Gastroesophageal sphincter (tissue), 4 donors: ENCODE measurements around the gene ELAVL4. TPM values are rescaled to one million over a fixed set of nuclear protein-coding genes. Genes with fewer than 3 reads are reported as not detected.

Source experiments
- ATAC-seq: fragments of 150-250 bp; one replicate; pipeline ENCODE4 v1.9.1; 2016; ENCODE audit warnings: mild to moderate bottlenecking, moderate library complexity
- H3K27ac ChIP-seq, 4 donors: fragments of 200-600 bp; sonication (generic) in 3 of 4; 1 replicate in 3 of 4; 2 replicates in 1 of 4; pipeline ENCODE4 v1.5.1; 2016 to 2019
- H3K27me3 ChIP-seq: fragments of 200-600 bp; sonication (generic); one replicate; pipeline ENCODE4 v1.5.1; 2019
- H3K36me3 ChIP-seq, 2 donors: fragments of 200-600 bp; sonication (generic); one replicate each; pipeline ENCODE4 v1.5.1; 2019; ENCODE audit warnings: control low read depth in 1 of 2
- H3K4me1 ChIP-seq, 3 donors: fragments of 200-600 bp; sonication (generic); 1 replicate in 2 of 3; 2 replicates in 1 of 3; pipeline ENCODE4 v1.5.1; 2016 to 2019; ENCODE audit warnings: control low read depth in 2 of 3
- H3K4me3 ChIP-seq, 2 donors: fragments of 200-600 bp; sonication (generic); one replicate each; pipeline ENCODE4 v1.5.1; 2019; ENCODE audit warnings: mild to moderate bottlenecking in 1 of 2, moderate library complexity in 1 of 2
- H3K9me3 ChIP-seq, 3 donors: fragments of 200-600 bp; sonication (generic); one replicate each; pipeline ENCODE4 v1.5.1; 2017 to 2019; ENCODE audit warnings: control low read depth in 2 of 3
- EP300 ChIP-seq: sonication (generic); formaldehyde crosslinking; IDR thresholded peaks from one replicate; pipeline ENCODE4 v1.6.1; 2017; ENCODE audit warnings: antibody characterized with exemption, mild to moderate bottlenecking
- POLR2A ChIP-seq, 2 donors: fragments of 450-650 bp; IDR thresholded peaks; one replicate each; pipeline ENCODE4 v1.6.1; 2017; ENCODE audit warnings: antibody characterized with exemption in 2 of 2, mild to moderate bottlenecking in 2 of 2, moderate library complexity in 1 of 2
- POLR2AphosphoS5 ChIP-seq: sonication (generic); formaldehyde crosslinking; IDR thresholded peaks from one replicate; pipeline ENCODE4 v1.6.1; 2017; ENCODE audit warnings: antibody characterized with exemption
- WGBS, 2 donors: methylation state at CpG; one replicate each; pipeline ENCODE4 v1.1.5; 2018; ENCODE audit warnings: low coverage in 1 of 2; 5-methylcytosine and 5-hydroxymethylcytosine counted together
- total RNA-seq, 4 donors: library from RNA; depleted of rRNA; stranded (reverse); fragments of >200 nt; gene quantifications; one replicate each; pipeline ENCODE4 v1.1.0, GENCODE V29; 2016
- TF ChIP-seq, protein P1 (sequence below), 4 experiments: fragments of 200-600 bp in 2 of 4; fragments of 450-650 bp in 2 of 4; sonication (generic) in 1 of 4; IDR thresholded peaks; one replicate each; pipeline ENCODE4 v1.5.1; 2017 to 2019; ENCODE audit warnings: antibody characterized with exemption in 4 of 4, mild to moderate bottlenecking in 2 of 4, moderate library complexity in 2 of 4

Gene ELAVL4
- total RNA-seq, 4 donors from 2014 or later = 0.23 to 2.4 (median 2.0) TPM; not detected in 1

GRCh38 chr1:50080904-50081586, 27.7 kb upstream of the ELAVL4 start:
- Histone ChIP-seq H3K4me1 (no peaks in the 10 kb centered on the region), H3K4me3 (no peak overlapping the region), H3K36me3 (no peaks in the 10 kb centered on the region), H3K27ac (no peak overlapping the region), H3K27me3 (peaks cover 15% of the 10 kb centered on the region), H3K9me3 (no peaks in the 10 kb centered on the region)
- no peak for ATAC-seq
- TF ChIP-seq POLR2A (IDR thresholded peaks at IDR 0.05) (no peak), EP300 (no peak), POLR2AphosphoS5 (no peak)
- TF ChIP-seq, protein P1, sequence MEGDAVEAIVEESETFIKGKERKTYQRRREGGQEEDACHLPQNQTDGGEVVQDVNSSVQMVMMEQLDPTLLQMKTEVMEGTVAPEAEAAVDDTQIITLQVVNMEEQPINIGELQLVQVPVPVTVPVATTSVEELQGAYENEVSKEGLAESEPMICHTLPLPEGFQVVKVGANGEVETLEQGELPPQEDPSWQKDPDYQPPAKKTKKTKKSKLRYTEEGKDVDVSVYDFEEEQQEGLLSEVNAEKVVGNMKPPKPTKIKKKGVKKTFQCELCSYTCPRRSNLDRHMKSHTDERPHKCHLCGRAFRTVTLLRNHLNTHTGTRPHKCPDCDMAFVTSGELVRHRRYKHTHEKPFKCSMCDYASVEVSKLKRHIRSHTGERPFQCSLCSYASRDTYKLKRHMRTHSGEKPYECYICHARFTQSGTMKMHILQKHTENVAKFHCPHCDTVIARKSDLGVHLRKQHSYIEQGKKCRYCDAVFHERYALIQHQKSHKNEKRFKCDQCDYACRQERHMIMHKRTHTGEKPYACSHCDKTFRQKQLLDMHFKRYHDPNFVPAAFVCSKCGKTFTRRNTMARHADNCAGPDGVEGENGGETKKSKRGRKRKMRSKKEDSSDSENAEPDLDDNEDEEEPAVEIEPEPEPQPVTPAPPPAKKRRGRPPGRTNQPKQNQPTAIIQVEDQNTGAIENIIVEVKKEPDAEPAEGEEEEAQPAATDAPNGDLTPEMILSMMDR (IDR thresholded peaks at IDR 0.05) = no peak
- WGBS, 2 donors = 70 to 80% methylated on average over 3 of the region's 3 CpGs

- H3K27ac ChIP-seq = no peak overlapping the region
- no peaks in the 10 kb centered on the region for H3K4me1 ChIP-seq
- no peaks in the 10 kb centered on the region for H3K36me3 ChIP-seq
- H3K9me3 ChIP-seq = no peaks in the 10 kb centered on the region
- TF ChIP-seq EP300 = no peak
- TF ChIP-seq, protein P1 (IDR thresholded peaks at IDR 0.05) = no peak
- TF ChIP-seq POLR2AphosphoS5 = no peak
- TF ChIP-seq POLR2A (IDR thresholded peaks at IDR 0.05) = no peak
- WGBS, 2 donors = 31 to 44% methylated on average over 1 of the region's 1 CpG
- ATAC-seq = no peak
- H3K27me3 ChIP-seq = peaks cover 11% of the 10 kb centered on the region
- no peak overlapping the region for H3K4me3 ChIP-seq
Observed at GRCh38 chr1:50084389-50084788, 24.3 kb upstream of the ELAVL4 start.

DNA sequence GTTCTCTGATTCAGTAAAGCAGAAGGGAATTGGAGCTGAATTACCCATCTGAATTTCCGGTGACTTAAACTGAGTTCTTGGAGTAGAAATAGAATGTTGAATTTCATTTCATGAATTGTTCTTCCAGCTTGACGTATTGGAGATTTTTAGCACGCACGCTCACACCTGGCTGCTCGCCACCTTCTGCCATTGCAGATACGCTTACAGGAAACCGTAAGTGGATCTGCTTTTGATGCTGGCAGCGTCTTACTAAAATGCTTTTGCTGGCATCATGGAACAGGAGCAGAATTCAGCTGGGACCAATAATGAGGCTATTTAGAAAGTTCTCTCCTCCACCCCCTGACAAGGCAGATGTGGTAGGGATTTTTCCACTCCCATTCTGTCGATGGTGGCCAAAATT, 17.7 kb upstream of the ELAVL4 start:
- Histone ChIP-seq H3K4me3 (no peak overlapping the region), H3K4me1 (no peaks in the 10 kb centered on the region), H3K9me3 (no peaks in the 10 kb centered on the region), H3K36me3 (no peaks in the 10 kb centered on the region), H3K27ac (no peak overlapping the region), H3K27me3 (peaks cover 4% of the 10 kb centered on the region)
- no peak for TF ChIP-seq EP300
- TF ChIP-seq POLR2A (IDR thresholded peaks at IDR 0.05) = no peak
- TF ChIP-seq, protein P1 (IDR thresholded peaks at IDR 0.05) = no peak
- TF ChIP-seq POLR2AphosphoS5 = no peak
- 81 to 83% methylated on average over 6 to 8 of the region's 9 CpGs for WGBS, 2 donors
- ATAC-seq = no peak

DNA sequence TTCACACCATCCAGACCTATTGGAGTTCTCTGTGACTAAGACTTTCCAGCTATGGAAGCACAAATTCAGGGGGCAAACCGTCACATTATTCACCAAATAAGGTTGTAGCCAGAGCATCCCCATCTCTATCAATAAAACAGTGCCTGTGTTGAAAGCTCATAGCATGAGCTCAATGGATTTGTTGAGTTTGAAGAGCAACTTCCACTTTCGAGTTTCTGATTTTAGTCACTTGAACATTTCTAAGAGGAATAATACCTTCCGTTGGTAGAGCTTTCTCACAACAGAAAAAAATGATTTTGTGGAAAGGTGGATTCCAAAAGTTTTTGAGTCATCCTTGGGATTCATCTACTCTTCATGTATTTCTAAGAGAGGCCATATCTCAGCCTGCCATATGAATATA, 13.0 kb upstream of the ELAVL4 start:
- 76 to 92% methylated on average over 2 to 3 of the region's 3 CpGs for WGBS, 2 donors
- Histone ChIP-seq H3K4me3 (no peak overlapping the region), H3K27ac (no peak overlapping the region), H3K36me3 (no peaks in the 10 kb centered on the region), H3K9me3 (no peaks in the 10 kb centered on the region), H3K27me3 (peaks cover 4% of the 10 kb centered on the region), H3K4me1 (no peaks in the 10 kb centered on the region)
- TF ChIP-seq EP300 = no peak
- no peak for TF ChIP-seq POLR2AphosphoS5
- ATAC-seq = no peak

DNA sequence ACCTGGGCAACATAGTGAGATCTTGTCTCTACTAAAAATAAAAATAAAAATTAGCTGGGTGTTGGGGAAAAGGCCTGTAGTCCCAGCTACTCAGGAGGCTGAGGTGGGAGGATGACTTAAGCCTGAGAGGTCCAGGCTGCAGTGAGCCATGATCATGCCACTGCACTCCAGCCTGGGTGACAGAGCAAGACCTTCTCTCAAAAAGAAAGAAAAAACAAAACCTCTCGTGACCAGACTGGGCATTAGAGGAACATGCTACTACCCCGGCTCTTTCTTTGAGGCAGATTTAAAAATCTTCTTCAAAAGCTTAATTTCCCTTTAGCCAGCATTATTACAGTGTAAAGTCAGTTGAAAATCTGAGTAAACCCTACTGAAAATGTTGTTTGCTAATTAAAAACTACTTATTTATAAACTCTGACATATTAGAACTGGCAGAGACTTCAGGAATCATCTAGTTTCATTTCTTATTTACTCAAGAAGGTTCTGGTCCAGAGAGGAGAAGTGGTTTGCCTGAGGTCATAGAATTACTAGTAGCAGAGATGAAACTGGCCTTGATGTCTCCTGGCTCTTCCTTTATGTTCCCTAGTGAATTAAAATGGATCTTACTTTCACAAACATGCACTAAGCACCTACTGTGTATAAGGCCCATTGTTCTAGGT, 11.6 kb upstream of the ELAVL4 start:
- peaks cover 7% of the 10 kb centered on the region for H3K27me3 ChIP-seq
- H3K9me3 ChIP-seq = no peaks in the 10 kb centered on the region
- no peak overlapping the region for H3K27ac ChIP-seq
- no peaks in the 10 kb centered on the region for H3K4me1 ChIP-seq
- no peak overlapping the region for H3K4me3 ChIP-seq
- H3K36me3 ChIP-seq = no peaks in the 10 kb centered on the region
- WGBS, 2 donors = 79 to 85% methylated on average over 2 of the region's 2 CpGs
- TF ChIP-seq POLR2A (IDR thresholded peaks at IDR 0.05) (no peak), POLR2AphosphoS5 (no peak), EP300 (no peak)
- TF ChIP-seq, protein P1 (IDR thresholded peaks at IDR 0.05) = no peak
- ATAC-seq = no peak
